ENCODE measurements around the gene BBS1. TPM values are rescaled to one million over a fixed set of nuclear protein-coding genes. Genes with fewer than 3 reads are reported as not detected.

Gene BBS1
- total RNA-seq (2013), result 8.2 TPM
- 1 to 10 TPM; 1.3 to 8.5 (median 3.5) TPM for polyA plus RNA-seq
- polyA minus RNA-seq, result 9.3 and 15.2 TPM in 2 replicates
- total RNA-seq, result 0 to 1.0 (median 0.25) reads per million in 11 experiments

GRCh38 chr11:66510271-66510989, at the start of gene BBS1:
Gene BBS1, plus strand, starts transcription at chr11:66510635. Its CDS starts 25 bp downstream, at chr11:66510660.
- 2% methylated on average over 31 of the region's 31 CpGs for WGBS (ENCODE audit: insufficient coverage)
- intact Hi-C loops (cut with micrococcal nuclease), result no loop called here
- Histone ChIP-seq H2AFZ (ENCODE audit: insufficient read depth, low read depth, low read length, poor library complexity, severe bottlenecking) (peak within 1 kb of the TSS; percentile 96), H4K20me1 (ENCODE audit: insufficient read depth, low read length) (no peaks in the 10 kb centered on the region), H3K9ac (ENCODE audit: insufficient read depth, low read length, poor library complexity, severe bottlenecking) (no peak within 1 kb of the TSS), H3K4me3 (replicated peaks in 1 of 3; ENCODE audit: low read depth in 2 of 3, low read length in 3 of 3) (peak within 1 kb of the TSS; percentile 64 to 94 (median 79)), H3K79me2 (ENCODE audit: insufficient read depth, low read length) (no peaks in the 10 kb centered on the region), H3K4me1 (ENCODE audit: control insufficient read depth in 1 of 2, insufficient read depth in 2 of 2, low read length in 2 of 2) (peaks cover 11 to 22% of the 10 kb centered on the region in 2 donors), H3K27me3 (ENCODE audit: control insufficient read depth in 2 of 2, insufficient read depth in 2 of 2, low read length in 2 of 2) (no peaks in the 10 kb centered on the region), H3K9me3 (replicated peaks in 1 of 2; ENCODE audit: control insufficient read depth in 1 of 2, insufficient read depth in 1 of 2, low read length in 2 of 2) (no peaks in the 10 kb centered on the region), H3K4me2 (replicated peaks; ENCODE audit: extremely low read depth, low read length, poor library complexity, severe bottlenecking) (peak within 1 kb of the TSS; percentile 92), H3K27ac (ENCODE audit: low read depth in 1 of 2, low read length in 2 of 2) (peak within 1 kb of the TSS in 1 of 2 donors; percentile 61), H3K36me3 (replicated peaks in 1 of 2; ENCODE audit: control insufficient read depth in 1 of 2, insufficient read depth in 2 of 2, low read length in 2 of 2) (peaks cover 2 to 4% of the 10 kb centered on the region in 2 donors)
- no peaks in the 10 kb centered on the region for H3K9me3 Mint-ChIP-seq
- TF ChIP-seq CTCF (IDR thresholded peaks at IDR 0.05), result no peak
- H3K27me3 Mint-ChIP-seq (ENCODE audit: low read depth in 3 of 3), result peaks cover 0 to 2% (median 0%) of the 10 kb centered on the region in 3 donors
- peak; percentile 71 to 72 (median 72) for DNase-seq
- H3K4me1 Mint-ChIP-seq, result peaks cover 16% of the 10 kb centered on the region
- peaks cover 16 to 32% of the 10 kb centered on the region in 2 donors for H3K36me3 Mint-ChIP-seq
- peak within 1 kb of the TSS; percentile 86 to 94 for H3K4me3 Mint-ChIP-seq
- H3K27ac Mint-ChIP-seq, result peak within 1 kb of the TSS; percentile 71 to 88 (median 76)

GRCh38 chr11:66462010-66462409, 48.4 kb upstream of the BBS1 start:
- Histone ChIP-seq H3K4me3 (replicated peaks in 1 of 3; ENCODE audit: low read depth in 2 of 3, low read length in 3 of 3) (no peak overlapping the region), H3K4me1 (ENCODE audit: control insufficient read depth in 1 of 2, insufficient read depth in 2 of 2, low read length in 2 of 2) (peaks cover 42 to 52% of the 10 kb centered on the region in 2 donors), H3K9me3 (replicated peaks in 1 of 2; ENCODE audit: control insufficient read depth in 1 of 2, insufficient read depth in 1 of 2, low read length in 2 of 2) (peaks cover 0 to 4% of the 10 kb centered on the region in 2 donors), H4K20me1 (ENCODE audit: insufficient read depth, low read length) (no peaks in the 10 kb centered on the region), H3K27ac (ENCODE audit: low read depth in 1 of 2, low read length in 2 of 2) (no peak overlapping the region), H3K36me3 (replicated peaks in 1 of 2; ENCODE audit: control insufficient read depth in 1 of 2, insufficient read depth in 2 of 2, low read length in 2 of 2) (no peaks in the 10 kb centered on the region), H3K4me2 (replicated peaks; ENCODE audit: extremely low read depth, low read length, poor library complexity, severe bottlenecking) (no peak overlapping the region), H3K79me2 (ENCODE audit: insufficient read depth, low read length) (no peaks in the 10 kb centered on the region), H3K27me3 (ENCODE audit: control insufficient read depth in 2 of 2, insufficient read depth in 2 of 2, low read length in 2 of 2) (no peaks in the 10 kb centered on the region), H2AFZ (ENCODE audit: insufficient read depth, low read depth, low read length, poor library complexity, severe bottlenecking) (no peak overlapping the region), H3K9ac (ENCODE audit: insufficient read depth, low read length, poor library complexity, severe bottlenecking) (no peak overlapping the region)
- intact Hi-C loops (cut with micrococcal nuclease), result no loop called here
- no peak overlapping the region for H3K4me3 Mint-ChIP-seq
- peaks cover 0 to 10% (median 3%) of the 10 kb centered on the region in 7 donors for H3K9me3 Mint-ChIP-seq
- no peak overlapping the region for H3K27ac Mint-ChIP-seq
- H3K27me3 Mint-ChIP-seq (ENCODE audit: low read depth in 3 of 3), result peaks cover 0 to 8% (median 2%) of the 10 kb centered on the region in 3 donors
- DNase-seq, result no peak
- H3K36me3 Mint-ChIP-seq, result no peaks in the 10 kb centered on the region
- H3K4me1 Mint-ChIP-seq, result peaks cover 47% of the 10 kb centered on the region
- TF ChIP-seq CTCF (IDR thresholded peaks at IDR 0.05), result no peak
